CD14-positive monocyte (primary cell): ENCODE results near the gene GIT1. TPM values are rescaled to one million over a fixed set of nuclear protein-coding genes. Genes with fewer than 3 reads are reported as not detected.

ENCODE experiments used
- DNase-seq, 3 donors: peaks; one replicate each; pipeline ENCODE4 v3.0.0-alpha.2; 2011 to 2022
- H2AFZ ChIP-seq: 2 replicates; pipeline ENCODE4 v1.6.0; 2012; ENCODE audit warnings: mild to moderate bottlenecking, low read depth, low read length, inconsistent platforms; ENCODE audit not compliant: insufficient read depth, poor library complexity, severe bottlenecking
- H3K27ac ChIP-seq, 2 donors: 1 replicate in 1 of 2; 2 replicates in 1 of 2; pipeline ENCODE4 v1.5.1; 2012 to 2013; ENCODE audit warnings: low read length in 2 of 2, control low read depth in 1 of 2, inconsistent platforms in 1 of 2, low read depth in 1 of 2, mild to moderate bottlenecking in 1 of 2
- H3K27me3 ChIP-seq, 2 donors: one replicate each; pipeline versions ENCODE4 v1.6.0 to v1.6.1; 2011 to 2013; ENCODE audit warnings: low read length in 2 of 2; ENCODE audit not compliant: control insufficient read depth in 2 of 2, insufficient read depth in 2 of 2
- H3K36me3 ChIP-seq, 2 donors: replicated peaks in 1 of 2; 1 replicate in 1 of 2; 2 replicates in 1 of 2; pipeline versions ENCODE4 v1.5.1 to v1.6.1; 2012 to 2013; ENCODE audit warnings: low read length in 2 of 2, control low read depth in 1 of 2, inconsistent platforms in 1 of 2, mild to moderate bottlenecking in 1 of 2; ENCODE audit not compliant: insufficient read depth in 2 of 2, control insufficient read depth in 1 of 2
- H3K4me1 ChIP-seq, 2 donors: 1 replicate in 1 of 2; 2 replicates in 1 of 2; pipeline versions ENCODE4 v1.5.1 to v1.6.1; 2012 to 2013; ENCODE audit warnings: low read length in 2 of 2, control low read depth in 1 of 2, inconsistent platforms in 1 of 2, mild to moderate bottlenecking in 1 of 2, moderate library complexity in 1 of 2; ENCODE audit not compliant: insufficient read depth in 2 of 2, control insufficient read depth in 1 of 2
- H3K4me2 ChIP-seq: replicated peaks from 2 replicates; pipeline ENCODE3; 2012; ENCODE audit warnings: low read length, moderate library complexity, mild to moderate bottlenecking; ENCODE audit not compliant: poor library complexity, severe bottlenecking; ENCODE audit errors: extremely low read depth
- H3K4me3 ChIP-seq, 3 experiments: fragments of 200-600 bp in 1 of 3; sonication (generic) in 1 of 3; replicated peaks in 1 of 3; 1 replicate in 2 of 3; 2 replicates in 1 of 3; pipeline ENCODE4 v1.5.1; 2011 to 2013; ENCODE audit warnings: low read length in 3 of 3, mild to moderate bottlenecking in 3 of 3, control low read depth in 2 of 3, low read depth in 2 of 3, inconsistent platforms in 1 of 3, moderate library complexity in 1 of 3
- H3K79me2 ChIP-seq: 2 replicates; pipeline ENCODE4 v1.6.0; 2012; ENCODE audit warnings: mild to moderate bottlenecking, control low read depth, inconsistent platforms, low read length, moderate library complexity; ENCODE audit not compliant: insufficient read depth
- H3K9ac ChIP-seq: 2 replicates; pipeline ENCODE4 v1.6.0; 2017; ENCODE audit warnings: low read length, mild to moderate bottlenecking; ENCODE audit not compliant: insufficient read depth, poor library complexity, severe bottlenecking
- H3K9me3 ChIP-seq, 2 donors: replicated peaks in 1 of 2; 1 replicate in 1 of 2; 2 replicates in 1 of 2; pipeline versions ENCODE4 v1.5.1 to v1.6.1; 2012 to 2013; ENCODE audit warnings: low read length in 2 of 2, control low read depth in 1 of 2; ENCODE audit not compliant: control insufficient read depth in 1 of 2, insufficient read depth in 1 of 2
- H4K20me1 ChIP-seq: 2 replicates; pipeline ENCODE4 v1.6.0; 2012; ENCODE audit warnings: mild to moderate bottlenecking, low read length, control low read depth, moderate library complexity; ENCODE audit not compliant: insufficient read depth
- H3K27ac Mint-ChIP-seq, 7 donors: one replicate each; pipeline ENCODE4 v1.8.0; 2020; ENCODE audit warnings: mild to moderate bottlenecking in 7 of 7, mixed read lengths in 7 of 7, moderate library complexity in 6 of 7, inconsistent platforms in 2 of 7
- H3K27me3 Mint-ChIP-seq, 3 donors: one replicate each; pipeline ENCODE4 v1.8.0; 2021 to 2022; ENCODE audit warnings: low read depth in 3 of 3, mild to moderate bottlenecking in 3 of 3, mixed read lengths in 3 of 3, moderate library complexity in 3 of 3, inconsistent platforms in 1 of 3
- H3K36me3 Mint-ChIP-seq, 2 donors: one replicate each; pipeline ENCODE4 v1.8.0; 2020; ENCODE audit warnings: mixed read lengths in 2 of 2, inconsistent platforms in 1 of 2, mild to moderate bottlenecking in 1 of 2
- H3K4me1 Mint-ChIP-seq: one replicate; pipeline ENCODE4 v1.8.0; 2020; ENCODE audit warnings: mild to moderate bottlenecking, mixed read lengths
- H3K4me3 Mint-ChIP-seq, 2 donors: one replicate each; pipeline ENCODE4 v1.8.0; 2020; ENCODE audit warnings: mild to moderate bottlenecking in 2 of 2, mixed read lengths in 2 of 2, moderate library complexity in 1 of 2
- H3K9me3 Mint-ChIP-seq, 7 donors: one replicate each; pipeline ENCODE4 v1.8.0; 2020 to 2022; ENCODE audit warnings: mixed read lengths in 7 of 7, mild to moderate bottlenecking in 6 of 7, moderate library complexity in 6 of 7, inconsistent platforms in 2 of 7
- WGBS: methylation state at CpG from one replicate; pipeline ENCODE4 v1.1.5; 2013; ENCODE audit warnings: missing lambda C conversion rate; ENCODE audit not compliant: insufficient coverage; 5-methylcytosine and 5-hydroxymethylcytosine counted together
- intact Hi-C, 2 donors: fragments of 100-400 bp; cut with micrococcal nuclease; formaldehyde crosslinking; loops; one replicate each; pipeline versions ENCODE4 v1.15.0 to v1.15.1; 2023
- polyA plus RNA-seq, 3 donors: library from polyadenylated mRNA; depleted of rRNA in 1 of 3; unstranded in 2 of 3; stranded (reverse) in 1 of 3; fragments of 300-500 nt in 2 of 3; fragments of >200 nt in 1 of 3; fragmentation: Illumina TruSeq in 2 of 3; gene quantifications; 1 replicate in 2 of 3; 2 replicates in 1 of 3; pipeline ENCODE4 v1.2.3, GENCODE V29; 2012 to 2021
- TF ChIP-seq, protein P1 (sequence below): fragments of 200-600 bp; IDR thresholded peaks from one replicate; pipeline ENCODE4 v1.8.0; 2022; ENCODE audit warnings: antibody characterized with exemption, mild to moderate bottlenecking

Gene GIT1
- polyA plus RNA-seq, 3 donors, result 3.1 to 41.7 (median 4.4) TPM

DNA sequence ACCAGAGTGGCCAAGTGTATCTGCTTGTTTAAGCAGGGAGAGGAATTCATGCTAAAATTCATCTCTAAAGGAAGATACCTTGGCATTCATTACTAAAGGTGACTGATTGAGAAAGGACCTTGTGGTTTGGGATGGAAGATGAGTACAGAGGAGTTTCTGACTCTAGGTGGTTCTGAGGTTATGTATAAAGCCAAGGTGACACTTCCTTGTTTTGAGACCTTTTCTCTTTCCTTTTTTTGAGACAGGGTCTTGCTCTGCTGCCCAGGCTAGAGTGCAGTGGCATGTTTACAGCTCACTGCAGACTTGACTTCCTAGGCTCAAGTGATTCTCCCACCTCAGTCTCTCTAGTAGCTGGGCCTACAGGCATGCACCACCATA is 31.7 kb downstream of the GIT1 start:
- Mint-ChIP-seq H3K4me3 (no peak overlapping the region), H3K27me3 (no peaks in the 10 kb centered on the region), H3K27ac (no peak overlapping the region), H3K9me3 (no peaks in the 10 kb centered on the region), H3K36me3 (peaks cover 8% of the 10 kb centered on the region in 2 donors), H3K4me1 (peaks cover 38% of the 10 kb centered on the region)
- Histone ChIP-seq H3K79me2 (peaks cover 8% of the 10 kb centered on the region), H3K4me2 (no peak overlapping the region), H3K9ac (no peak overlapping the region), H2AFZ (no peak overlapping the region), H3K4me1 (peaks cover 32 to 35% of the 10 kb centered on the region in 2 donors), H3K4me3 (no peak overlapping the region), H3K9me3 (no peaks in the 10 kb centered on the region), H3K36me3 (no peaks in the 10 kb centered on the region), H4K20me1 (no peaks in the 10 kb centered on the region), H3K27ac (no peak overlapping the region), H3K27me3 (no peaks in the 10 kb centered on the region)
- TF ChIP-seq, protein P1, sequence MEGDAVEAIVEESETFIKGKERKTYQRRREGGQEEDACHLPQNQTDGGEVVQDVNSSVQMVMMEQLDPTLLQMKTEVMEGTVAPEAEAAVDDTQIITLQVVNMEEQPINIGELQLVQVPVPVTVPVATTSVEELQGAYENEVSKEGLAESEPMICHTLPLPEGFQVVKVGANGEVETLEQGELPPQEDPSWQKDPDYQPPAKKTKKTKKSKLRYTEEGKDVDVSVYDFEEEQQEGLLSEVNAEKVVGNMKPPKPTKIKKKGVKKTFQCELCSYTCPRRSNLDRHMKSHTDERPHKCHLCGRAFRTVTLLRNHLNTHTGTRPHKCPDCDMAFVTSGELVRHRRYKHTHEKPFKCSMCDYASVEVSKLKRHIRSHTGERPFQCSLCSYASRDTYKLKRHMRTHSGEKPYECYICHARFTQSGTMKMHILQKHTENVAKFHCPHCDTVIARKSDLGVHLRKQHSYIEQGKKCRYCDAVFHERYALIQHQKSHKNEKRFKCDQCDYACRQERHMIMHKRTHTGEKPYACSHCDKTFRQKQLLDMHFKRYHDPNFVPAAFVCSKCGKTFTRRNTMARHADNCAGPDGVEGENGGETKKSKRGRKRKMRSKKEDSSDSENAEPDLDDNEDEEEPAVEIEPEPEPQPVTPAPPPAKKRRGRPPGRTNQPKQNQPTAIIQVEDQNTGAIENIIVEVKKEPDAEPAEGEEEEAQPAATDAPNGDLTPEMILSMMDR, result no peak
- DNase-seq, result no peak
- intact Hi-C loops, result no loop called here

DNA sequence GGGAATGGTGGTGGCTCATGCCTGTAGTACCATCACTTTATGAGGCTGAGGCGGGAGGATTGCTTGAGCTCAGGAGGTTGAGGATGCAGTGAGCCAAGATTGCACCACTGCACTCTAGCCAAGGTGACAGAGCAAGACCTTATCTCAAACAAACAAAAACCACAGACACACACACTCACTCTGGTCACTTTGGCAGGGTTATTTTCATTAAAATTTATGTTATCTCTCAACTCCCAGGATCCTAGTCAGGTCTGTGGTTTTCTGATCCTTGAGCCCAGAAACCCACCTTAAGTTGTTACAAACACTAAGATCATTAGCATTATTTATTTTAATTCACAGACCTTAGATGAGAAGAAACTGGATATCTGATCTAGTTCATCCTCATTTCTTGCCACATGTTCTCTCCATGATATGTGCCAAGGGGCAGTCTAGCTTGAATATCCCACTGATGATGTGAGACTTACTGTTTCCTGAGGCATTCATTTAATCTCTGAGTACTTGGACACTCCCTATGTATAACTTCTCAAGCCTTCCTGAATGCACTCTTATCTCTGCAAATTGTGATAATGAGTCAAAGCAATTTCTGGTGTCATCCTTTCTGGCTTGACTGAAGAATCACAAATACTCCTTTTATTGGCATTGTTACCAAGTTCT is 32.2 kb downstream of the GIT1 start:
- no peaks in the 10 kb centered on the region for H3K9me3 Mint-ChIP-seq
- peaks cover 33% of the 10 kb centered on the region for H3K4me1 Mint-ChIP-seq
- DNase-seq, result no peak
- H3K4me3 Mint-ChIP-seq, result no peak overlapping the region
- Histone ChIP-seq H3K4me1 (peaks cover 27 to 30% of the 10 kb centered on the region in 2 donors), H3K4me3 (no peak overlapping the region), H3K9ac (no peak overlapping the region), H3K4me2 (no peak overlapping the region), H3K79me2 (peaks cover 5% of the 10 kb centered on the region), H2AFZ (no peak overlapping the region), H3K27me3 (no peaks in the 10 kb centered on the region), H3K36me3 (no peaks in the 10 kb centered on the region), H4K20me1 (no peaks in the 10 kb centered on the region), H3K27ac (no peak overlapping the region), H3K9me3 (no peaks in the 10 kb centered on the region)
- no CpG with 5 or more reads among the region's 1 CpG for WGBS
- no peak overlapping the region for H3K27ac Mint-ChIP-seq
- TF ChIP-seq, protein P1, result no peak
- intact Hi-C loops, result no loop called here
- H3K27me3 Mint-ChIP-seq, result no peaks in the 10 kb centered on the region
- peaks cover 3 to 5% of the 10 kb centered on the region in 2 donors for H3K36me3 Mint-ChIP-seq
